ENCODE results near the gene SVEP1. TPM values are rescaled to one million over a fixed set of nuclear protein-coding genes. Genes with fewer than 3 reads are reported as not detected.

Gene SVEP1
- total and polyA plus RNA-seq, 8 donors: 0.43 to 64.4 (median 8.4) TPM

DNA sequence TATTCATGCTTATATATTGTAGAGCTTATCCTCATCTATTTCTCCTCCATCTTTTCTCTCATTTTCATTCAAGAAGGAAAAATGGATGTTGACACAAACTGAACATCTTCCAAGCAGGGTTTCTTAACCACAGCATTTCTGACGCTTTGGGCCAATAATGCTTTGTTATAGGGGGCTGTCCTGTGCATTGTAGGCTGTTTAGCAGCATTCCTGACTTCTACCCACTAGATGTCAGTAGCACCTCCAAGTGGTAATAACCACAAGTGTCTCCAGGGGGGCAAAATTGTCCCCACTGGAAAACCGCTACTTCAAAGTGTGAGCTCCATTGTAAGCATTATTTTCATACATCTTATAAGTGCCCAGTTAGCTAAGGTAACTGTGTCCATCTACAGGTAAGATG, 239.2 kb downstream of the SVEP1 start:
- WGBS, 5 donors: 58 to 79% (median 70%) methylated on average over 2 of the region's 2 CpGs
- TF ChIP-seq, protein P1, sequence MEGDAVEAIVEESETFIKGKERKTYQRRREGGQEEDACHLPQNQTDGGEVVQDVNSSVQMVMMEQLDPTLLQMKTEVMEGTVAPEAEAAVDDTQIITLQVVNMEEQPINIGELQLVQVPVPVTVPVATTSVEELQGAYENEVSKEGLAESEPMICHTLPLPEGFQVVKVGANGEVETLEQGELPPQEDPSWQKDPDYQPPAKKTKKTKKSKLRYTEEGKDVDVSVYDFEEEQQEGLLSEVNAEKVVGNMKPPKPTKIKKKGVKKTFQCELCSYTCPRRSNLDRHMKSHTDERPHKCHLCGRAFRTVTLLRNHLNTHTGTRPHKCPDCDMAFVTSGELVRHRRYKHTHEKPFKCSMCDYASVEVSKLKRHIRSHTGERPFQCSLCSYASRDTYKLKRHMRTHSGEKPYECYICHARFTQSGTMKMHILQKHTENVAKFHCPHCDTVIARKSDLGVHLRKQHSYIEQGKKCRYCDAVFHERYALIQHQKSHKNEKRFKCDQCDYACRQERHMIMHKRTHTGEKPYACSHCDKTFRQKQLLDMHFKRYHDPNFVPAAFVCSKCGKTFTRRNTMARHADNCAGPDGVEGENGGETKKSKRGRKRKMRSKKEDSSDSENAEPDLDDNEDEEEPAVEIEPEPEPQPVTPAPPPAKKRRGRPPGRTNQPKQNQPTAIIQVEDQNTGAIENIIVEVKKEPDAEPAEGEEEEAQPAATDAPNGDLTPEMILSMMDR (IDR thresholded peaks at IDR 0.05): no peak
- TF ChIP-seq POLR2AphosphoS5 (IDR thresholded peaks at IDR 0.05): no peak
- no peak for TF ChIP-seq POLR2A (IDR thresholded peaks at IDR 0.05)
- no peak for TF ChIP-seq EP300 (IDR thresholded peaks at IDR 0.05)
- H3K27me3 ChIP-seq: no peaks in the 10 kb centered on the region
- intact Hi-C loops (cut with DNase I; ENCODE audit: low total_unique reads): no loop called here
- no peak overlapping the region for H3K4me3 ChIP-seq
- H3K4me1 ChIP-seq: no peaks in the 10 kb centered on the region
- H3K36me3 ChIP-seq: no peaks in the 10 kb centered on the region
- H3K27ac ChIP-seq: no peak overlapping the region
- no peaks in the 10 kb centered on the region for H3K9me3 ChIP-seq
- no peak for DNase-seq

DNA sequence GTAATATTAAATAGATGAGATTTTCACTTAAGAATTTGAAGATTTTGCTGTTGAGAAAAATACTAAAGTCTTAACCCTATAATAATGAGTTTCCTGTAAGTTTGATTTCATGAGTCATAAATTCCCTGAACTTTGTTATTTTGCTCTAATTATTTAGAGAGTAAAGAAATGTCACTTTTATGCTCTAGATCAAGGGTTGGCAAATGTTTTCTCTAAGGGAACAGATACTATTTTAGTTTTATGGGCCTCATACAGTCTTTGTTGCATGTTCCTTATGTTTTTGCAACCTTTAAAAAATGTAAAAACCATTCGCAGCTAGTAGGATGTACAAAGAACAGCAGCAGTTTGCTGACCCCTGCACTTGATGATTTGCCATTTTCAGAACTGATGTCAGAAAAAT, 241.4 kb downstream of the SVEP1 start:
- Histone ChIP-seq H3K4me1 (no peaks in the 10 kb centered on the region), H3K27ac (no peak overlapping the region), H3K27me3 (no peaks in the 10 kb centered on the region), H3K36me3 (no peaks in the 10 kb centered on the region), H3K9me3 (no peaks in the 10 kb centered on the region), H3K4me3 (no peak overlapping the region)
- WGBS, 5 donors: 82 to 95% (median 86%) methylated on average over 1 of the region's 1 CpG
- TF ChIP-seq, protein P1 (IDR thresholded peaks at IDR 0.05): no peak
- TF ChIP-seq POLR2A (IDR thresholded peaks at IDR 0.05) (no peak), EP300 (IDR thresholded peaks at IDR 0.05) (no peak), POLR2AphosphoS5 (IDR thresholded peaks at IDR 0.05) (no peak)
- DNase-seq: no peak
- intact Hi-C loops (cut with DNase I; ENCODE audit: low total_unique reads): no loop called here

DNA sequence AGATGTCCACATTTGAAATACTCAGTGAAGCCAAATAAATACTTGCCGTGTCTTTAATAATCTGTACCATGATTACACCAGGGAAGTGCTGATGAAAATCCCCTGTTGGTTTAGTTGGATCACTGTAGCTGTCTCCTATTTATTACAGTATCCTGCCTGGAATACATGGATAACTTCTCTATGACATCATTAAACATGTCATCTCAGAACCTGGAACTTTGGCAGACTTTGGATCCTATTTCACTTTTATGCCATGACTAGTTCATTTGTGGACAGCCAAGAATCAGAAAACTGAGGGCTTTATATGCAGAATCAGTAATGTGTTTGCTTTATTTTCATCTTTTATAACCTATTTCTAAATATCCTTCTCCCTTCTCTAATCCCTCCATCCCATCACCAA, 241.8 kb downstream of the SVEP1 start, which contains the start of gene TXNDC8:
TXNDC8 (minus strand) TSS at position 137 of the 400 bp plus-strand sequence.
- no peak within 1 kb of the TSS for H3K27ac ChIP-seq
- no peaks in the 10 kb centered on the region for H3K9me3 ChIP-seq
- no peaks in the 10 kb centered on the region for H3K27me3 ChIP-seq
- 54 to 80% (median 78%) methylated on average over 1 of the region's 1 CpG for WGBS, 5 donors
- DNase-seq: peak in 1 of 2 donors; percentile 16
- H3K36me3 ChIP-seq: no peaks in the 10 kb centered on the region
- H3K4me3 ChIP-seq: no peak within 1 kb of the TSS
- H3K4me1 ChIP-seq: no peaks in the 10 kb centered on the region
- TF ChIP-seq POLR2A (IDR thresholded peaks at IDR 0.05) (no peak), EP300 (IDR thresholded peaks at IDR 0.05) (no peak)
- TF ChIP-seq, protein P1 (IDR thresholded peaks at IDR 0.05): no peak
- intact Hi-C loops (cut with DNase I; ENCODE audit: low total_unique reads): no loop called here

DNA sequence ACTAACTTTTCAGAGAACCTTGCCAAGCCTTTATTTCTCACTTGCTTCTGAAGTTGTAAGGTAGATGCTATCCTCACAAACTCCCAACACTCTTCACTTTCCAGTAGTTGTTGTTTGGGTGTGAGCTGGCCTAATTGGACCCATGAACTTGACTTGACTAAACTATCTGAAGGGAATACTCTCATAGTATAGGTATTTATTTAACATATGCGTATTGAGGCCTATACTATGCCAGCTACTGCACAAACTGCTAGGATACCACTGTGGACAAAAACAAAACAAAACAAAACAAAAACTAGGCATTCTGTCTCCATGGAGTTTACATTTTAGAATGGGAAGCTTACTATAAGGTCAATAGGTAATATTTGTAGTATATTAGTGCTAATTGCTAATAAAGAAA, 243.2 kb downstream of the SVEP1 start:
- 83 to 97% (median 92%) methylated on average over 1 of the region's 1 CpG for WGBS, 5 donors
- TF ChIP-seq EP300 (IDR thresholded peaks at IDR 0.05): no peak
- TF ChIP-seq POLR2A (IDR thresholded peaks at IDR 0.05): no peak
- TF ChIP-seq, protein P1 (IDR thresholded peaks at IDR 0.05): no peak
- TF ChIP-seq POLR2AphosphoS5 (IDR thresholded peaks at IDR 0.05): no peak
- no peaks in the 10 kb centered on the region for H3K27me3 ChIP-seq
- no peaks in the 10 kb centered on the region for H3K9me3 ChIP-seq
- H3K36me3 ChIP-seq: no peaks in the 10 kb centered on the region
- intact Hi-C loops (cut with DNase I; ENCODE audit: low total_unique reads): no loop called here
- DNase-seq: no peak
- no peaks in the 10 kb centered on the region for H3K4me1 ChIP-seq
- no peak overlapping the region for H3K4me3 ChIP-seq
- no peak overlapping the region for H3K27ac ChIP-seq
